ENCODE results near the gene SH3TC1.

- TF ChIP-seq, protein P1, sequence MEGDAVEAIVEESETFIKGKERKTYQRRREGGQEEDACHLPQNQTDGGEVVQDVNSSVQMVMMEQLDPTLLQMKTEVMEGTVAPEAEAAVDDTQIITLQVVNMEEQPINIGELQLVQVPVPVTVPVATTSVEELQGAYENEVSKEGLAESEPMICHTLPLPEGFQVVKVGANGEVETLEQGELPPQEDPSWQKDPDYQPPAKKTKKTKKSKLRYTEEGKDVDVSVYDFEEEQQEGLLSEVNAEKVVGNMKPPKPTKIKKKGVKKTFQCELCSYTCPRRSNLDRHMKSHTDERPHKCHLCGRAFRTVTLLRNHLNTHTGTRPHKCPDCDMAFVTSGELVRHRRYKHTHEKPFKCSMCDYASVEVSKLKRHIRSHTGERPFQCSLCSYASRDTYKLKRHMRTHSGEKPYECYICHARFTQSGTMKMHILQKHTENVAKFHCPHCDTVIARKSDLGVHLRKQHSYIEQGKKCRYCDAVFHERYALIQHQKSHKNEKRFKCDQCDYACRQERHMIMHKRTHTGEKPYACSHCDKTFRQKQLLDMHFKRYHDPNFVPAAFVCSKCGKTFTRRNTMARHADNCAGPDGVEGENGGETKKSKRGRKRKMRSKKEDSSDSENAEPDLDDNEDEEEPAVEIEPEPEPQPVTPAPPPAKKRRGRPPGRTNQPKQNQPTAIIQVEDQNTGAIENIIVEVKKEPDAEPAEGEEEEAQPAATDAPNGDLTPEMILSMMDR (IDR thresholded peaks at IDR 0.05) = no peak
- no peak for TF ChIP-seq POLR2A (IDR thresholded peaks at IDR 0.05)
These were observed 12.2 kb downstream of the SH3TC1 start for GRCh38 chr4:8211251-8211650.

Data from transverse colon (tissue), 3 donors.